Cerebellar cortex (tissue), 1 donor: ENCODE measurements around the gene RBSN.

Source experiments
- DNase-seq: peaks from one replicate; pipeline ENCODE4 v3.0.0-alpha.2; 2015; ENCODE audit warnings: low spot score

The RBSN gene

DNA sequence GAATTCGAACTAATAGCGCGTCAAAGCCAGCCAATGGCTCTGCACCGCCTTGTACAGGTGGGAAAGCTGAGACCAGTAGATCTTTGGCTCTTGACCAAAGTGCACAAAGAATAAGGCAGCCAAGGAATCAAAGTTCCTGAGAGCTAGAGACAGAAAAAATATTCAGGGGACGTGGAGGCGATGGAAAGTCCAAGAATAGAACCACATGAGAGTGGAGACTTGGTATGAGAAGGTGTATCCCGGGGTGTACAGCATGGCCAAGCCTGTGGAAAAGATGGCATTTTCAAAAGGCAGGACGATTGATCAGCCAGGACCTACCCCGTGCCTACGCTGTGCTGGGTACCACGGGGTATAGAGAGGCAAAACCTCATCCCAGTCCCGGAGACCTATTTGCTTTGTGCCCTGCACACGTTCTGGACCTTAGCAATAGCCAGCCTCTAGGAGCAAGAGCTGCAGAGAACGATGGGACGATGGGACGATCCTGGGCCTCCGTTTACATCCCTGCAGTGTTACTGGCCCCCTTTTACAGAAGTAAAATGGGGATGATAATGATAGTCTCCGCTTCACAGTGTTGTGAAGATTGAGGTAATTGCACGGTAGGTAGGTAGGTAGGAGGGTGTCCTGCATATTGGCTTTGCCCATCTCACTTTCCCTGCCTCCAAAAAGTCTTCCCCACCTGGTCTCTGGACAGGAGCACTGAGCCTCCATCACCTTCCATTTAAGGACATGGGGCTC, 583 bp upstream of the RBSN start:
- peak; percentile 10 for DNase-seq

DNA sequence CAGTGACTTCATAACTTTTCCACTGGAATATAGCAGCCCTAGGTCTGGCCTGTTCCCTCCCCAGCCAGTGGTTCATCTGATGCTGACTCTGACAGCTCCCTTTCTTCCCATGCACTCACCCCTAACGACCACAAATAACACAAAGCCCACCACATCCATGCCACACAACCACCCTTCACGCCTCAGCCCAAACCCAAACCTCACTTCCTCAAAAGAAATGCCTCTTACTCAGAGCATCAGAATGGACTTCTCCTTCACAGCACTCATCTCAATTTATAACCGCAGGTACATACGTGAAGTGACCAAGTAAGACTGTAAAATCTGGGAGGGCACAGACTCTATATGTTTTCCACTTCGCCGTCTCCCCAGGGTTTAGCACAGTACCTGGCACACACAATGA, 1.1 kb downstream of the RBSN start:
- DNase-seq, result no peak

DNA sequence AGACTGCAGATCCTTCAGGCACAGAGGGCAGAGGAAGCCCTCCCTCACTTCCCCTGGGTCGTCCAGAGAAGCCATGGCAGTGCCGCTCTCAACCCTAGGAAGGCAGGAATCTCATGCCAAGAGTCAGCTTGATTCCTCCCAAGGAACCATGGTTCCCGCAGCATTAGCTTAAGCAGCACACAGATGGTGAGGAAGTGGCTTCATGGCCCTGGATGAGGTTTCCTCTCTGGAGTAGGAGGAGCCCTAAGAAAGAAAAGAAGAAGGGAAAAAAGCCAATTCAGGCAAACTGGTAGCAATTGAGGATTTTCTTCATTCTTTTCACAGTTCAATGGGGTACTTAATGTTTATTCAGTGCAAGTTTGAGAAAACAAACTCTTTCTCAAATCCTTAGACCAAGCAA, 2.9 kb downstream of the RBSN start:
- DNase-seq, result peak; percentile 13

DNA sequence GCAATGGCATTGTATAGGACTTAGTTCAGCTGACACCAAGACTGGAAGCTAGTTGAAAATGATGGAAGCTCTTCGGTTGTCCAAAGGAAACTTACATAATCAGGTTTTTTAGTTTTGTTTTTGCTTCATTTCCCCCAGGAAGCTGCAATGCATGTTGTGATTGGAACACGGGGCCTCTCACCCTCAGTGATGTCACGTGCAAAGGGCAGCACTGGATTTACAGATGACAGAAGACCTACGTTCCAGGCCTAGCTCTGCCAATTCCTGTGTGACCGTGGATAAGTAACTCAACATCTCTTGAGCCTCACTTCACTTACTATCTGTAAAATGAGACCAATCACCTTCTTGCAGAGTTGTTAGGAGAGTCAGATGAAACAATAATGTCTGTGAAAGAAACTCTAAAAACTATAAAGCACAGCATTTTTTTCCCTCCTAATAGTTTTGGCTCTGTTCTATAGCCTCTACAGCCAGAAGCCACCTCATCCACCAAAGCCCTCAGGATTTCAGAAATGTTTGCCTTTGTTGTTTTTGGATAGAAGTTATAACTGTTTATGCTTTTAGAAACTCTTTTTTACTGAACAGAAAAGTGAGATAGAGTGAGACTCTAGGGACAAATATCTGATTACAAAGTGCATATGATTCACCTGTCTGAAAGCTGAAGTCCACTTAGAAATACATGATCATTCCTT, 4.6 kb downstream of the RBSN start:
- DNase-seq, result no peak

DNA sequence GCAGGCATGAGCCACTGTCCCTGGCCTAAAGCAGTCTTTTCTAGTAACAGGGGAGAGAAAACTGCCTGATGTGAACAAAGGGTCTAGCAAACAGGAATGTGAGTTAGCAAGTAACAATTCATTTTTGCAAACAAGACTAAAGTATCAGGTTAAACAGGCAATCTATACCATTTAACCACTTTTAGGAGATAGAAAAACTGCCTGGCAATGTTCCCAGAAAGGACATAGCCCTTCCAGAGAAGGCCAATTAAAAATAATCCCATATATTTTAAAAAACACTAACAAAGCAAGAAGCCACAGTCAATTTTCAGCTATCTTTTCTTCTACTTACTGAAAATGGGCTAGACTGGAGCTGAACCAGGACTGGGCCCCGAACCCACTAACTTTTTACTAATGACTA, 6.3 kb downstream of the RBSN start:
- DNase-seq, result no peak

DNA sequence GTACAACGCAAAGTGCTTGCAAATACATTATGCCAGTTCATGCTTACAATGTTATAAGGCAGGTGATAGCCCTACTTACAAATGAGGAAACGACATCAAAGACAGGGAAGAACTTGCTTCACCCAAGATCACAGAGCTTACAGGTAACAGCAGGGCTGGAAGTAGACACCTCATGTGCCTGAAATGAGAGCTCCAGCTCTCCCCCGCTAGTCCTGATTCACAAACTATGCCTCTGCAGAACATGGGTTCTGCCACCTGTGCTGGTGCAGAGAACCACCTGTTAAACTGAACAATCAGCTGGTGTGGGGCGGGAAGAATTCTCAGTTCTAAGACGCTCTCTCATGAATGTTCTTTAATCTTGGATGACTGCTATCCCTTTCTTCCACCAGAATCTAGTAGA, 7.4 kb downstream of the RBSN start:
- DNase-seq, result no peak

DNA sequence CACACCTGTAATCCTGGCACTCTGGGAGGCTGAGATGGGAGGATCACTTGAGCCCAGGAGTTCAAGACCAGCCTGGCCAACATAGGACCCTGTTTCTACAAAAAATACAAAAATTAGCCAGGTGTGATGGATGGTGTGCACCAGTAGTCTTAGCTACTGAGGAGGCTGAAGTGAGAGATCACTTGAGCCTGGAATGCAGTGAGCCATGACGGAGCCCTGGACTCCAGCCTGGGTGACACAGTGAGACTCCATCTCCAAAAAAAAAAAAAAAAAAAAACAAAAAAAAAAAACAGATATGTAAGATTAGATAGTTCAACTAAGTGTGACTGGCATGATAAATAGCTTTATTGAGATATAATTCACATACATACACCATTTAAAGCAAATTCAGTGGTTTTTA, 9.7 kb downstream of the RBSN start:
- no peak for DNase-seq

DNA sequence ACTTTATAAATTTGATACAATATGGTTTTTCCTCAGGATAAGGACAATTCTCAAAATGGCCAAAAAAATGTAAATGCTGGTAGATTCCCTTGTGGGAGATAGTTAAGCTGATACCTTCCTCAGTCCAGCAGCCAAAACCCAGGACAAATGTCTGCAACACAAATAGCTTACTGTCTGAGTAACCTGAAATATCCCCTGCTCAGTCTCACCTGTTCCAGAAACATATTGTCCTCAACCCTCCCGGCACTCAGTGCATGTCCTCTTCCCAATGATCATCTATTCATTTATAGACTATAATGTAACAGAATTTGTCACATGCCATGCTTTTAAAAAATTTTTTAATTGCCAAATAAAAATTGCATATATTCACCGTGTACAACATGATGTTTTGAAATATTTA, 12.2 kb downstream of the RBSN start:
- no peak for DNase-seq

DNA sequence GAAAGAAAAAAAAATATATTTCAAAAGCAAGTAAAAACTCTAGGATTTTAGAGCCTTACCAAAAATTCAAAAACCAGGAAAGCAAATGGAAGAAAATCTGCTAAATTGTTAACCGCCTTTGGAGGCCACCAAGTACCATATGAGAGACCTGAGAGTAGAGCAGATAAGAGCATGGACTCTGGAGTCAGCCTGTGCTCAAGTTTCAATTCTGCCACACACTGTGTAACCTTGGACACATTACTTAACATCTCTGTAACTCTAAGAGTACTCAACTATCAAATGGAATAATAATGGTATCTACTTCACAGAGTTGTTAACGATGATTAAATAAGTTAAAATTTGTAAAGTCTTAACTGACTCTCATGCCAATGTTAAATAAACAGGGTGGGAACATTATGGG, 12.7 kb downstream of the RBSN start:
- no peak for DNase-seq

DNA sequence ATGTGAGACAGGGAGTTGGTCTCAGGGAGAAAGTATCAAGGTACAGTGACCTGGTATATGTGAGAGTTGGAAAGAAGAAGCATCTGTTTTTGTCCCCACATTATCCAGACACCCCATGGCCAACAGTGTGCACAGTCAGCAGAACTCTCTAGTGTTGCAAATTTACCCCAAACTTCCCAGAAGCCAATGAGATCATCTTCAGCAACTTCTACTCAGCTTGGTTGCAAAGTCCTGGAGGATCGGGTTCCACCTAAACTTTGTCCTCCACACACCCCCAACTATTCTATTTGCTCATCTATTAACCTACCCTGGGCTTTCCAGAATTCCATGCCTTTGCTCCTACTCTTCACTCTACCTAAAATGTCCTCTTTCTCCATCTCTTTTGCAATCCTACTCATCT, 15.7 kb downstream of the RBSN start:
- DNase-seq, result no peak

DNA sequence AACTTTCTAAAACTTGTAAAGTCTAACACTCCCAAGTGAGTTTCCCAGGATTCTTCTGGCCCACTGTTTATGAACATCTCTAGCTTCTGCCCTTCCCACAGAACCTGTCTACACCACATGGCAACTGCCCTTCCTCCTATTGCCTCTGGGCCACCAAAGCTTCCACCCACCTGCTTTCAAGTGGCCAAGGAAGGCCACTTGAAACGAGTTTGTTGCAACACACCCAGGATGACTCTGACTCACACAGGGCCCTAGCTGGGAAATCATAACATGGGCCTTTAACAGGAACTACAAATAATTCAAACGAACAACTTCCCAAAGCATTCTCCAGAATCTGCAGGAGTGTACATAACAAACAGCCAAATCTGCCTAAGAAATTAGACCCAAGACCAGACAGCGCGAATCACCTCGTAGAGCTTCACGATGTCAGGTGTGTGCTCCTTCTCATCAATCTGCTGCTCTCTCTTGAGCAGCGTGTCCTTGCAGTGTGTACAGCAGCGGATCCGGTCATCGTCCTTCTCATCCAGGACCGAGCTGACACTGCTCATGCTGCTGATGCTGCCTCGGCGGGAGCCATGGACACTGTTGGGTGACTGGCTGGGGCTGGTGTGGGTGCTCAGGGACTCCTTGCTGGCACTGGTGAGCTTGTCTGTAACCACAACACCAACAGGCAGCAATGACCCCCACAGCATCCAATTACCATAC, 16.8 kb downstream of the RBSN start:
- DNase-seq, result no peak

DNA sequence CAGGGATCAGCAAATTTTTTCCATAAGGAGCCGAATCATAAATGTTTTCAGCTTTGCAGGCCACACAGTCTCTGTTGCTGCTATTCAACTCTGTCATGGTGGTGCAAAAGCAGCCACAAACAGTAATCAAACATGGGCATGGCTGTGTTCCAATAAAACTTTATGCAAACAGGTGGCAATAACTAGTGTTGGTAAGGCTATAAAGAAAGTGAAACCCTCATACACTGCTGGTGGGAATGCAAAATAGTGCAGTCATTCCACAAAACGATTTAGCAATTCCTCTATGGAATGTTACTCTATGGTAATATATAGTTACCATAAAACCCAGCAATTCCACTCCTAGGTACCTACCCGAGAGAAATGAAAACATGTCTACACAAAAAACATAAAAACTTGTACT, 19.9 kb downstream of the RBSN start:
- DNase-seq, result no peak

DNA sequence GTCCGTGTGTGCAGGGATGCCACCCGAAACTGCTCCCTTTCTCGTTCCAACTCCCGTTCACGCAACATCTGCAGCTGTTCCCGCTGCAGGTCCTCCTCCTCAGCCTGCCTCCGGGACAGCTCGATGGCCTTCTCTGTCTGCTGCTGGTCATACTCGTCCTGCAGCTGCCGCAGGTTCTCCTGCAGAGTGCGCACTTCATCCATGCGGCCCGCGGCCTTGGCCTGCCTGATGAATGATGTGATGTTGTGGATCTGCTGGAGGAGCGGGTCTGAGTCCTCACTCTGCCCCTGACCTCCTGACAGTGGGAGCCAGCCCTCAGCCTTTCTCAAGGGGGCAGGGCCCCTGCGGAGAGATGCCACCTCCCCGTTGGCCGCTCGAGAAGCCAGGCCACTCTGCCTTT, 24.4 kb downstream of the RBSN start:
- no peak for DNase-seq

DNA sequence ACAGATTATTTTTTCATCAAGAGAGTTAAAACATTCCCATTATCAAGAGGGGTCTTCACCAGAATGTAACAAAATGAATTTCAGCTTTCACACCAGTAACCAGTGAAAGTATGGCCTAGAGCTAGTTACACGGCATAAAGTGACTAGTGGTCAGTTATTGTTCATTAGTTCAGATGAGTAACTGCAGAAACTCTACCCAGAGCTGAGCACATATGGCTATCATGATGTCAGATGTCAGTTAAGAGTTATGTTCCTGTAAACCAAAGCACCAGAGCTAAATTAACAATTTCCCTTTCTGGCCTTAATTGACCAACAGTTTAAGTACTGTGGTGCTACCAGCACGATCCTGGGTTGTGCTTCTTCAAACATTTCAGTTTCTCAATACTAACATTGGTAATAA, 27.2 kb downstream of the RBSN start:
- DNase-seq, result no peak

DNA sequence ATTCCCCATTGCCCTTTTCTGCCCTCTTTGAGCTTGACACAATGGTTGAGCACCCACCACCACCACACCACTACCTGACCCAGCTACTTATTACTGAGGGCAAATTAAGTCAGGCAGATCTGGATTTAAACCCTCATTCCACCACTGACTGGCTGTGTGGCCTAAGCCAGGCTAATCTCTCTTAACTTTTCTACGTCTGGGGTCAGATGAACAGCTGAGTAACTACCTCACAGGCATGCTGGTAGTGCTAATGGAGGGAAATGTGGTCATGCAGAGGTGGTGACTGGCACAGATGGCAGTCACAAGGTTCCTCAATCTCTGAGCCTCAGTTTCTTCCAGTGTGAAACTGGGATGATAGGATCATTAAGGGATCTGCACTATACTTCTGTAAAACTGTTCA, 29.5 kb downstream of the RBSN start:
- DNase-seq, result no peak

DNA sequence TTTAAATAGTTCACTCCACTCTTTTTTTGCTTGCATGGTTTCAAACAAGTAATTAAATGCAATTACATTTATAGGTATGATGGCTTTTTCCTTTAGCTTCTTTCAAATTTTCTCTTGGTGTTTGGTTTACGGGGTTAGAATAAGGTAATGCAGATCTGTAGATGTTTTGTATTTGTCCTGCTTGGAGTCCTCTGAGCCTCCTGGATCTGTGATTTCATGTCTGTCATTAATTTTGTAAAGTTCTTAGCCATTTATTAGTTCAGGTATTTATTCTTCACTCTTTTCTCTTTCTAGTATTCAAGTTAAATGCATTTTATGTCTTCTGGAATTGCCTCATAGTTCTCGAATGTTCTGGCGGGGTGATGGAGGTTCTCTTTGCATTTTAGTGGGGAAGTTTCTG, 32.5 kb downstream of the RBSN start:
- DNase-seq, result no peak

DNA sequence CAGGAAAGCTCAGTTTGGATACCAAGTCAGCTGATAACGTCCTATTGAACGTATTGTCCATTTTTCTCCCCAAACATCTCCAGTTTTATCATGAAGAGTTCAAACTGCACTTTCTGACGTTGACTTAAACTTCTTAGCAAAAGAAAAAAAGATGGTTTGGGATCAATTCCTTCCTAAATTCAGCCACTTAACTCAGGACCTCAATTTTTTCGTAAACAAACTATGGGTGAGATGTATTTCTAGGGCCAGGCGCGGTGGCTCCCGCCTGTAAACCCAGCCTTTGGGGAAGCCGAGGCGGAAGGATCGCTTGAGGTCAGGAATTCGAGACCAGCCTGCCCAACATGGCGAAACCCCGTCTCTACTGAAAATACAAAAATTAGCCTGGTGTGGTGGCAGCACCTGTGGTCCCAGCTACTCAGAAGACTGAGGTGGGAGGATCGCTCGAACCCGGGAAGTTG, 33.4 kb downstream of the RBSN start:
- DNase-seq, result no peak

DNA sequence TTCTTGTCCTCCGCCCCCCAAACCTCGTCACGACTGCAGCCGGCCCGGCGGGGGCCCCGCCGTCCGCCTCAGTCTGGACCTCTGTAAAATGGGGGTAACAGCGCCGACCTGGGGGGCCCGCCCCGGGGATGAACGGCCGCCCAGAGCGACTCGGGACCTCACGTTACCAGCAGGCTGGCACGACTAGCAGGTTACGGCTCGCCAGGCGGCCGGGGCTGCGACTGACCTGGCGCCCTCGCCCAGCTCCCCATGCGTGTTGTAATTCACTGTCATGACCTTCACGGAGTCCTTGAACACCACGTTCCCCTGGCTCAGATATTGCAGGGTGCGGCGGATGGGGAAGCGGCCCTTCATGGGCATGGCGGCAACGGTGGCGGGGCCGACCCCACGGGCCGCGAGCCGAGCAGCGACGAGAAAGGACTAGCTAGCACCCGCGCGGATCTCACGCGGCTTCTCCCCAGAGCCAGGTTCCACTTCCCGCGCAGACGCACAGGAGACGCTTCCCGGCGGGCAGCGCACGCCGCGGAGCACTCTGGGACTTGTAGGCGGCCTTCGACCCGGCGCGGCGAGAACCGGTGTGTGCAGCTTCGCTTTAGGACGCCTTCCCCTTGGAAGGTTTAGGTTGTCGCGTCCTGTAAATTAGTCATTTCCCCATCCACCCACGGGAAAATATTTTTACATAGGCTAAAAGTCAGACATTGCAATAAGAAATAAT, 34.0 kb downstream of the RBSN start, which contains the start of gene MRPS25:
MRPS25 (minus strand) TSS at position 481 of the 715 bp plus-strand sequence; CDS start at position 360, 121 bp downstream.
- peak; percentile 88 for DNase-seq

DNA sequence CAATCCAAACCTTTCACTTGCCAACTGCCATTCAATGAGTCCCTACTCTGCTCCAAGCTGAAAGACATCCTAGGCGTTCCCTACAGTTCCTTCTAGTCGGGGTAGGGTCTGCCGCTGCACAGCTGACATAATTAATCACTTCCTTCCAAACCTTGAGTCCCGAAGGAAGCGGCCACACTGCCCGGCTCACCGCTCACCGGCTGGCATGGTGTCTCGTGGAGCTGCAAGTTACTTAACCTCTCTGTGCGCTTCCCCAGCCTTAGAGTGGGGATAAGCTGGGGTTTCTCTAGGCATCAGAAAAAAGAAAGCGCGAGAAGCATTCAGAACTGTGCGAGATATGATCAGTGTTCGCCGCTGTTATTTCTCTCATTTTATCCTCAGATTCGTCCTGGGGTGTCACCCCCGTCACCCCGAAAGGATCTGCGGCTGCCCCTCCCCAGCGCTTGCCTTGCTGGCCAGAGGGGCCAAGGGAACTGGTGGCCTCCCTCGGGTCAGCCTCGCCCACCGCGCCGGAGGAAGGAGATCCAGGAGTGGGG, 34.6 kb downstream of the RBSN start:
- peak; percentile 13 for DNase-seq

DNA sequence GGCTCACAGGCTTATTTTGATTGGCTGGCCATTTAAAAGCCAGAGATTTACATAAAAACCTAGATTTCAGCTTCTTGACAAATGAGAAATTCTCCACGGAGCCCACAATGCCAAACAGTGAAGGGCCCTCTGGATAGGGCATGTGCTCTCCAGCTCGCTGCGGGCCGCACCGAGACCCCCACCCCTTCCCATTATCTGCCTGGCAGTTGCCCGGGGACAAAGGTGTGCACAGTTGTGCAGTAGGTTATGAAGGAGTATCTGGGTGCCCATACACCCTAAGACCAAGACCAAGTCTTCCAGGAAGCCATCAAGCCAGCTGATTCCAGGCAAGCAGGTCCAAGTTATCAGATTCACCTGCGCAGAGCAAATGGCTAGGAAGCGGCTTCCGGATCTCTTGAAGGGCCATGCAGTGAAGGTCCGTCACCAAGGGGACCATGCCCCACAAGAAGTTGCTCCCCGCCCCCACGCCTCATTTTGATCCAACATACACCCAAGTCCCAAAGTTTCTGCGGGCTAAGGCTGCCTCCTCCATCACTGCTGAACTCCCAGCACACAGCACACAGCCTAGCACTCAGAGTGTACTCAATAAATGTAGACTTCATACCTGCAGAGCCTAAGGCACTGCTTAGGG, 35.2 kb downstream of the RBSN start:
- no peak for DNase-seq

DNA sequence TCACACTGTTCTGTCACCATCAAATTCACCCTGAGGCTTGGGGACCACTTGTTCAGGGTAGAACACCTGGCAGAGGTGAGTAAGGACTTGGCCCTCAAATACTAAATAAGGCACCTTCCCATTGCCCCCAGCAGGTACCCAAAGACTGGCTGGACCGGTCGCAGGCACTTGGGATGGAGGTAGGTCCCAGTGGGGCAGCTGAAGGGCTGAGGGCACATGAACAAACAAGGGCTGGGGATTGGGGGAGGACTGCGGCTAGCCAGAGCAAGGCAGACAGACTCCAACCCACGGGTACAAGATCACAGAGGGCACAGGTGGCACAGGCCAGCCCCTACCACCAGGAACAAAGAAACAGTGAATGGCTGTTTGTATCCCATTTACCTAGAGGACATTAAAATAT, 35.7 kb downstream of the RBSN start:
- DNase-seq, result no peak

DNA sequence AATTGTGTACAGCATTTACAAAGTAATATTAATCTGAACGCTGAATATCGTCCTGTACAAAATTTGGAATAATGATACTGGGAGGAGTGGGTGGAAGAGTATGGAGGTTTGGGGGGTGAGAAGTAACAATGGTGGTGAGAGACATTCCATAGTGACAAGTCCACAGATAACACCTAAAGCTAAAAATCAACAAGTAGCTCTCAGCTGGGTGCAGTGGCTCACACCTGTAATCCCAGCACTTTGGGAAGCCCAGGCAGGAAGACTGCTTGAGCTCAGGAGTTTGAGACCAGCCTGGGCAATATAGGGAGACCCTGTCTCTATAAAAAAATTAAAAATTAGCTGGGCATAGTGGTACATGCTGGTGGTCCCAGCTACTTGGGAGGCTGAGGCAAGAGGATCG, 38.9 kb downstream of the RBSN start:
- DNase-seq, result no peak
